ENCODE results near the gene ANKRD12.
"Not testable (repeated sequence)": the region's sequence is repeated elsewhere in the genome, so short reads cannot be mapped to it uniquely, and the experiment has no call there.

ANKRD12 gene

GRCh38 chr18:9147440-9148202, 11.0 kb downstream of the ANKRD12 start:
- peak; percentile 95 for FAIRE-seq

GRCh38 chr18:9148203-9148552, 11.6 kb downstream of the ANKRD12 start:
- no peak for FAIRE-seq

- no peak for FAIRE-seq
These were observed 13.5 kb downstream of the ANKRD12 start for GRCh38 chr18:9150121-9150520.

GRCh38 chr18:9153256-9153655, 16.7 kb downstream of the ANKRD12 start:
- peak; percentile 27 for FAIRE-seq

GRCh38 chr18:9156604-9157249, 20.1 kb downstream of the ANKRD12 start:
- FAIRE-seq, result no peak

GRCh38 chr18:9157806-9158205, 21.2 kb downstream of the ANKRD12 start:
- FAIRE-seq, result no peak

GRCh38 chr18:9160014-9160413, 23.4 kb downstream of the ANKRD12 start:
- no peak for FAIRE-seq

GRCh38 chr18:9162663-9163062, 26.1 kb downstream of the ANKRD12 start:
- not testable (repeated sequence) for FAIRE-seq

GRCh38 chr18:9164149-9164548, 27.6 kb downstream of the ANKRD12 start:
- not testable (repeated sequence) for FAIRE-seq

- FAIRE-seq, result not testable (repeated sequence)
These were observed 29.3 kb downstream of the ANKRD12 start for GRCh38 chr18:9165883-9166282.

GRCh38 chr18:9169515-9169914, 32.9 kb downstream of the ANKRD12 start:
- not testable (repeated sequence) for FAIRE-seq

GRCh38 chr18:9171919-9172318, 35.3 kb downstream of the ANKRD12 start:
- not testable (repeated sequence) for FAIRE-seq

GRCh38 chr18:9172506-9173127, 36.0 kb downstream of the ANKRD12 start:
- no peak for FAIRE-seq

- FAIRE-seq, result no peak
These were observed 37.2 kb downstream of the ANKRD12 start for GRCh38 chr18:9173770-9174233.

GRCh38 chr18:9174302-9174701, 37.7 kb downstream of the ANKRD12 start:
- FAIRE-seq, result no peak

GRCh38 chr18:9175115-9175514, 38.5 kb downstream of the ANKRD12 start:
- FAIRE-seq, result no peak

GRCh38 chr18:9177031-9177430, 40.5 kb downstream of the ANKRD12 start:
- FAIRE-seq, result no peak

GRCh38 chr18:9177466-9177865, 40.9 kb downstream of the ANKRD12 start:
- FAIRE-seq, result no peak

- no peak for FAIRE-seq
These were observed 42.0 kb downstream of the ANKRD12 start for GRCh38 chr18:9178557-9178956.

- no peak for FAIRE-seq
These were observed 44.7 kb downstream of the ANKRD12 start for GRCh38 chr18:9181275-9181674.

- no peak for FAIRE-seq
These were observed 46.3 kb downstream of the ANKRD12 start for GRCh38 chr18:9182852-9183399.

- no peak for FAIRE-seq
These were observed 48.5 kb downstream of the ANKRD12 start for GRCh38 chr18:9184998-9185613.

Data from A204.1 (cell line).